ENCODE measurements around the gene C9orf153. TPM values are rescaled to one million over a fixed set of nuclear protein-coding genes. Genes with fewer than 3 reads are reported as not detected.

The C9orf153 gene
- polyA plus RNA-seq, 1 of the 3 experiments (the other 2 are of a cell fraction) = 0.03 TPM

- no peak overlapping the region for H3K9ac ChIP-seq
- H4K20me1 ChIP-seq (ENCODE audit: insufficient read depth) = no peaks in the 10 kb centered on the region
- peaks cover 0 to 5% of the 10 kb centered on the region in 2 experiments; a peak in 1 of 4 replicates for H3K4me1 ChIP-seq (ENCODE audit: control insufficient read depth in 1 of 2, insufficient read depth in 2 of 2, low read depth in 1 of 2, low read length in 1 of 2)
- H3F3A ChIP-seq (replicated peaks; ENCODE audit: insufficient read depth) = no peaks in the 10 kb centered on the region
- H3K4me3 ChIP-seq (ENCODE audit: low read depth in 2 of 2, low read length in 1 of 2) = no peak overlapping the region
- 98% methylated on average over 3 of the region's 3 CpGs for WGBS (ENCODE audit: low lambda C conversion rate)
- no peaks in the 10 kb centered on the region for H3K9me3 ChIP-seq
- no peak for TF ChIP-seq PBX3 (IDR thresholded peaks at IDR 0.05)
- TF ChIP-seq REST (IDR thresholded peaks at IDR 0.05; ENCODE audit: low read depth, low read length) = no peak
- no peak for TF ChIP-seq GABPA (IDR thresholded peaks at IDR 0.05; ENCODE audit: low read depth)
- DNase-seq = no peak
- no peaks in the 10 kb centered on the region for H3K27me3 ChIP-seq (ENCODE audit: insufficient read depth)
- no peak overlapping the region for H2AFZ ChIP-seq (ENCODE audit: low read depth)
- no peak overlapping the region for H3K4me2 ChIP-seq
- ChIA-PET CTCF (interaction anchor here (1.1 to 1.2 kb wide), 2 partner anchors 19 to 26 kb away, joined by 3 to 4 read pairs; partner anchors contain the start of gene ISCA1), POLR2A (no interaction called here)
- no peaks in the 10 kb centered on the region for H3K9me2 ChIP-seq
- no peak overlapping the region for H3K27ac ChIP-seq (ENCODE audit: low read depth in 2 of 2, low read length in 1 of 2)
- H3K79me2 ChIP-seq (ENCODE audit: insufficient read depth) = no peaks in the 10 kb centered on the region
- H3K36me3 ChIP-seq (replicated peaks in 1 of 2; ENCODE audit: control insufficient read depth in 1 of 2, insufficient read depth in 2 of 2, low read length in 1 of 2) = no peaks in the 10 kb centered on the region
Measured at GRCh38 chr9:86256653-86257052, 2.8 kb downstream of the C9orf153 start.

- ChIA-PET CTCF (interaction anchor here (0.6 kb wide), 1 partner anchor 233 kb away, joined by 3 read pairs; no protein-coding TSS in a partner anchor), POLR2A (no interaction called here)
- no peaks in the 10 kb centered on the region for H3F3A ChIP-seq (replicated peaks; ENCODE audit: insufficient read depth)
Measured at GRCh38 chr9:86253577-86253976, 5.9 kb downstream of the C9orf153 start.

More at GRCh38 chr9:86253577-86253976, 5.9 kb downstream of the C9orf153 start:
- H2AFZ ChIP-seq (ENCODE audit: low read depth) = no peak overlapping the region
- H3K9me3 ChIP-seq = no peaks in the 10 kb centered on the region
- H3K27me3 ChIP-seq (ENCODE audit: insufficient read depth) = no peaks in the 10 kb centered on the region
- H3K9me2 ChIP-seq = no peaks in the 10 kb centered on the region
- H3K27ac ChIP-seq (ENCODE audit: low read depth in 2 of 2, low read length in 1 of 2) = no peak overlapping the region
- peaks cover 0 to 2% of the 10 kb centered on the region in 2 experiments; a peak in 1 of 4 replicates for H3K4me1 ChIP-seq (ENCODE audit: control insufficient read depth in 1 of 2, insufficient read depth in 2 of 2, low read depth in 1 of 2, low read length in 1 of 2)
- H4K20me1 ChIP-seq (ENCODE audit: insufficient read depth) = no peaks in the 10 kb centered on the region
- 80% methylated on average over 3 of the region's 3 CpGs for WGBS (ENCODE audit: low lambda C conversion rate)
- H3K9ac ChIP-seq = no peak overlapping the region
- TF ChIP-seq CHD2 (IDR thresholded peaks at IDR 0.05; ENCODE audit: low read length, partially characterized antibody) (no peak), RCOR1 (IDR thresholded peaks at IDR 0.05; ENCODE audit: low read length) (no peak), ZBTB33 (IDR thresholded peaks at IDR 0.05; ENCODE audit: borderline replicate concordance, low read depth) (no peak), PBX3 (IDR thresholded peaks at IDR 0.05) (no peak)
- H3K4me3 ChIP-seq (ENCODE audit: low read depth in 2 of 2, low read length in 1 of 2) = no peak overlapping the region
- DNase-seq = no peak
- H3K36me3 ChIP-seq (replicated peaks in 1 of 2; ENCODE audit: control insufficient read depth in 1 of 2, insufficient read depth in 2 of 2, low read length in 1 of 2) = no peaks in the 10 kb centered on the region
- H3K4me2 ChIP-seq = no peak overlapping the region
- no peaks in the 10 kb centered on the region for H3K79me2 ChIP-seq (ENCODE audit: insufficient read depth)
